OCI-LY7 (cell line): ENCODE measurements around the gene UBE3C. TPM values are rescaled to one million over a fixed set of nuclear protein-coding genes. Genes with fewer than 3 reads are reported as not detected.

ENCODE experiments used
- BruUV-seq: library from RNA; stranded (reverse); fragments of 400-500 nt; replicated peaks from 2 replicates; lab custom pipeline; 2021; lab: Mats Ljungman, UMichigan
- CTCF ChIA-PET: fragments of 300-600 bp; sonication (Branson Sonifier 250); formaldehyde crosslinking; loops from one replicate; lab custom pipeline; 2022; ENCODE audit warnings: antibody characterized with exemption; ENCODE audit not compliant: unreplicated experiment; lab: Charles Lee
- POLR2A ChIA-PET: fragments of 300-600 bp; sonication (Branson Sonifier 250); formaldehyde crosslinking; loops from one replicate; lab custom pipeline; 2022; ENCODE audit warnings: antibody characterized with exemption; lab: Charles Lee
- DNase-seq: peaks from one replicate; pipeline ENCODE4 v3.0.0-alpha.2; 2015; ENCODE audit warnings: low spot score
- H2AFZ ChIP-seq: fragments of 200-600 bp; sonication (generic), shearing (Covaris generic); 2 replicates; pipeline ENCODE4 v1.6.1; 2014; ENCODE audit warnings: mild to moderate bottlenecking, antibody characterized with exemption, low read length, moderate library complexity
- H3K27ac ChIP-seq: fragments of 200-600 bp; sonication (generic); 2 replicates; pipeline ENCODE4 v1.5.1; 2014; ENCODE audit warnings: mixed run types, low read depth, mild to moderate bottlenecking, moderate library complexity, low read length, inconsistent platforms; ENCODE audit not compliant: poor library complexity, severe bottlenecking
- H3K36me3 ChIP-seq: fragments of 200-600 bp; sonication (generic); 2 replicates; pipeline ENCODE4 v1.6.1; 2014; ENCODE audit warnings: mild to moderate bottlenecking, antibody characterized with exemption, low read length, moderate library complexity, mixed read lengths; ENCODE audit not compliant: insufficient read depth
- H3K4me1 ChIP-seq: fragments of 200-600 bp; sonication (generic); 2 replicates; pipeline ENCODE4 v1.5.1; 2014; ENCODE audit warnings: mild to moderate bottlenecking, low read length; ENCODE audit not compliant: insufficient read depth, poor library complexity, severe bottlenecking
- H3K4me2 ChIP-seq: fragments of 200-600 bp; sonication (generic); 2 replicates; pipeline ENCODE4 v1.6.1; 2014; ENCODE audit warnings: mild to moderate bottlenecking, low read length
- H3K4me3 ChIP-seq: fragments of 200-600 bp; sonication (generic); 2 replicates; pipeline ENCODE4 v1.5.1; 2014; ENCODE audit warnings: mild to moderate bottlenecking, low read depth, low read length; ENCODE audit not compliant: poor library complexity, severe bottlenecking
- H3K79me2 ChIP-seq: fragments of 200-600 bp; sonication (generic); 2 replicates; pipeline ENCODE4 v1.6.1; 2016; ENCODE audit warnings: low read depth, mild to moderate bottlenecking, low read length, moderate library complexity, mixed read lengths; ENCODE audit not compliant: insufficient read depth
- H3K9me2 ChIP-seq: fragments of 200-600 bp; sonication (generic); 2 replicates; pipeline ENCODE4 v1.6.1; 2016; ENCODE audit warnings: mild to moderate bottlenecking, low read length, mixed read lengths; ENCODE audit not compliant: insufficient read depth
- H3K9me3 ChIP-seq: fragments of 200-600 bp; sonication (generic); 2 replicates; pipeline ENCODE4 v1.6.1; 2014; ENCODE audit warnings: mild to moderate bottlenecking, mixed run types, low read length, mixed read lengths
- H4K20me1 ChIP-seq: fragments of 200-600 bp; sonication (generic); 2 replicates; pipeline ENCODE4 v1.6.1; 2014; ENCODE audit warnings: mild to moderate bottlenecking, antibody characterized with exemption, low read length, moderate library complexity, mixed read lengths; ENCODE audit not compliant: insufficient read depth
- EZH2phosphoT487 ChIP-seq: fragments of 200-600 bp; sonication (generic); IDR thresholded peaks from 2 replicates; pipeline ENCODE4 v1.6.1; 2018; ENCODE audit warnings: low read depth, borderline replicate concordance, mild to moderate bottlenecking, mixed run types, antibody characterized with exemption, low read length, moderate library complexity, mixed read lengths
- intact Hi-C: fragments of 100-400 bp; cut with micrococcal nuclease; formaldehyde crosslinking; loops from one replicate; pipeline ENCODE4 v1.10.0; 2022; ENCODE audit not compliant: unreplicated experiment
- total RNA-seq, 2 experiments: library from RNA; depleted of rRNA in 1 of 2; stranded (reverse); fragments of >200 nt in 1 of 2; shearing (Covaris generic) in 1 of 2; gene quantifications; 2 replicates each; pipeline ENCODE4 v1.2.3, GENCODE V29; 2014 to 2022
- TF ChIP-seq, protein P1 (sequence below): fragments of 200-600 bp; sonication (generic); conservative IDR thresholded peaks from 2 replicates; pipeline ENCODE4 v1.5.1; 2014; ENCODE audit warnings: mild to moderate bottlenecking, antibody characterized with exemption, low read length, moderate library complexity, mixed read lengths

The UBE3C gene
- total RNA-seq, 2 experiments from 2014 or later, result 60.4 to 66.1 TPM

DNA sequence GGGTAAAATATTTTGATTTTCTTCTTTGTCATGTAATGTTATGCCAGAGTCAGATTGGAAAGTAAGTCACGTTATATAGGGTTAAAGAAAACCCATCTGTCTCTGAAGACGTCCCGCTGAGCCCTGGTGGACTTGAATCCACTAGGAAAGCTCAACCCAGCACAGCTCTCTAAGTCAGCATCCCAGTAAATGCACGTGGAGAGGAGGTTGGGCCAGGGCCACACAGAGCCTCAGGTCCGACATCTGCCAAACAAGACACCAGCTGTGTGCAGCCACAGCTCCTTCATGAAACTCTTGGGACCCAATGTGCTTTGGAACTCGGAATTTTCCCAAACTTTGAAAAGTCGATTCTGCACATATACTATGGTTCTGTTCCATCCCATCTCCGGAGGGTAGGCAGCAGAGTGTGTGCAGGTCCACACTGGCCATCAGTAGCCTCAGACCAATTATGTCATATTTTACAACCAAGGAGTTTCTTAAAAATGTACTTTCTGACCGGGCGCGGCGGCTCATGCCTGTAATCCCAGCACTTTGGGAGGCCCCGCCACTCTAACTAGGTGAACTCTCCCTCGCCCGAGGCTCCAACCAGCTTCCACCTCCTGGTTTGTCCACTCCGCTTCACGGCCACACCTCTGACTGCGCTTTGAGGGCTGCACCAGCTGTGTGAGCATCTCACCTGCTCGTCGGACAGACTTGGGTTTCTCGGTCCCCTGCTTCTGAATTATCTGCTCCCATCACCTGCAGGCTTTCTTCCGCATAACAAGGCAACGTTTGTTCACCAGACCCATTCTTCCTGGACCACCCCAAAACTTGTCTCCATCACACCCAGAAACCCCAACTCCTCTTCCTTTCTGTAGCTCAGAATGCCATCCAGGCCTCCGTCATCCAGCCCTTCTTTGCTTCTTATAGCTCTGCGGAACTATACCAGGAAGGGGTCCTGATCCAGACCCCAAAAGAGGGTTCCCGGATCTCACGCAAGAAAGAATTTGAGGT lies 168.4 kb downstream of the UBE3C start:
- no peaks in the 10 kb centered on the region for H3K9me3 ChIP-seq
- H4K20me1 ChIP-seq, result no peaks in the 10 kb centered on the region
- no peaks in the 10 kb centered on the region for H3K36me3 ChIP-seq
- peak overlapping the region; percentile 5; the same call in 1 of the 2 replicates for H3K4me2 ChIP-seq
- no peaks in the 10 kb centered on the region for H3K9me2 ChIP-seq
- no peaks in the 10 kb centered on the region for H3K79me2 ChIP-seq
- H3K4me3 ChIP-seq, result no peak overlapping the region
- CTCF ChIA-PET, result no interaction called here
- no peak overlapping the region for H2AFZ ChIP-seq
- no peak overlapping the region for H3K27ac ChIP-seq
- no TSS peak for BruUV-seq
- peaks cover 15% of the 10 kb centered on the region for H3K4me1 ChIP-seq
- intact Hi-C loops, result no loop called here
- POLR2A ChIA-PET, result interaction anchor here (0.6 to 1.4 kb wide), 3 partner anchors 11 to 119 kb away, joined by 3 to 4 read pairs (median 3); no protein-coding TSS in a partner anchor
- no peak for DNase-seq
- no peak for TF ChIP-seq EZH2phosphoT487
- TF ChIP-seq, protein P1, sequence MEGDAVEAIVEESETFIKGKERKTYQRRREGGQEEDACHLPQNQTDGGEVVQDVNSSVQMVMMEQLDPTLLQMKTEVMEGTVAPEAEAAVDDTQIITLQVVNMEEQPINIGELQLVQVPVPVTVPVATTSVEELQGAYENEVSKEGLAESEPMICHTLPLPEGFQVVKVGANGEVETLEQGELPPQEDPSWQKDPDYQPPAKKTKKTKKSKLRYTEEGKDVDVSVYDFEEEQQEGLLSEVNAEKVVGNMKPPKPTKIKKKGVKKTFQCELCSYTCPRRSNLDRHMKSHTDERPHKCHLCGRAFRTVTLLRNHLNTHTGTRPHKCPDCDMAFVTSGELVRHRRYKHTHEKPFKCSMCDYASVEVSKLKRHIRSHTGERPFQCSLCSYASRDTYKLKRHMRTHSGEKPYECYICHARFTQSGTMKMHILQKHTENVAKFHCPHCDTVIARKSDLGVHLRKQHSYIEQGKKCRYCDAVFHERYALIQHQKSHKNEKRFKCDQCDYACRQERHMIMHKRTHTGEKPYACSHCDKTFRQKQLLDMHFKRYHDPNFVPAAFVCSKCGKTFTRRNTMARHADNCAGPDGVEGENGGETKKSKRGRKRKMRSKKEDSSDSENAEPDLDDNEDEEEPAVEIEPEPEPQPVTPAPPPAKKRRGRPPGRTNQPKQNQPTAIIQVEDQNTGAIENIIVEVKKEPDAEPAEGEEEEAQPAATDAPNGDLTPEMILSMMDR, result no peak

DNA sequence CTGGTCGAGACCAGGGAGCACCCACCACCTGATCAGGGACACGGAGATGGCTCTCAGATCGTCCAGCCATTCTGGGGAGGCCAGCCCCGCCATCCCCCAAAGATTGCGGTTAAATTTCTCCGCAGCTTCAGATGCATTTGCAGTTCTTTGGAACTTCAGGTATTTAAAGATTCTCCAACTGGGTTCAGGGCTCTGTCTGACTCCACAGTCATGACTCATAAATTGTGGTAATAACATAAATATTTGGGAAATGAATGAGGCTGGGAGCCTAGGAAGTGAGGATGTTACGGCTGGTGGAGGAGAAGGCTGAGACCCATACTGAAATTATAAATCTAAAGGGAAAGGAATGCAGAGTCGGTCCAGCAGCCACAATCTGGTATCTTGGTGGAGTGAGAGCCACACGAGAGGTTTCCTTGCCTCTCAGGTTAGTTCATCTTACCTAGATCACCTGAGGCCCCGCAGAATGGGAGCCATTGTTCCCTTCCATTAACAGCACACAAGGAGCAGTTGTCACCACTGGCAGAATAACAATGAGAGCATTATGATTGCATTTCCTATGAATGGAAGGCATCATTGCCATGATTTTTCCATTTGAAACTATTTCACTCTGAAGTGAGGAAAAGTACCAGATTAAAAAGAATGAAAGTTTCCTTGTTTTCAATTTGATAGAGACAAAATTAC lies 171.4 kb downstream of the UBE3C start:
- intact Hi-C loops, result no loop called here

More for the DNA sequence above, 171.4 kb downstream of the UBE3C start:
- no peaks in the 10 kb centered on the region for H4K20me1 ChIP-seq
- TF ChIP-seq, protein P1, result no peak
- no peak for TF ChIP-seq EZH2phosphoT487
- CTCF ChIA-PET, result no interaction called here
- H3K36me3 ChIP-seq, result no peaks in the 10 kb centered on the region
- no peak overlapping the region for H3K27ac ChIP-seq
- BruUV-seq, result no TSS peak
- H3K4me1 ChIP-seq, result peaks cover 8% of the 10 kb centered on the region
- H3K9me2 ChIP-seq, result no peaks in the 10 kb centered on the region
- no peak overlapping the region for H2AFZ ChIP-seq
- POLR2A ChIA-PET, result interaction anchor here (0.6 kb wide), 1 partner anchor 14 kb away, joined by 4 read pairs; no protein-coding TSS in a partner anchor
- no peaks in the 10 kb centered on the region for H3K79me2 ChIP-seq
- H3K4me2 ChIP-seq, result no peak overlapping the region
- H3K9me3 ChIP-seq, result no peaks in the 10 kb centered on the region
- no peak for DNase-seq
- no peak overlapping the region for H3K4me3 ChIP-seq
